CD4-positive, alpha-beta T cell treated with Interferon alpha-2 for 1 hour (primary cell): ENCODE measurements around the gene SDCBP2.

Experiments
- DNase-seq, 2 donors: peaks; one replicate each; pipeline ENCODE4 v3.0.0-alpha.2; 2020 to 2022

SDCBP2 gene, protein sequence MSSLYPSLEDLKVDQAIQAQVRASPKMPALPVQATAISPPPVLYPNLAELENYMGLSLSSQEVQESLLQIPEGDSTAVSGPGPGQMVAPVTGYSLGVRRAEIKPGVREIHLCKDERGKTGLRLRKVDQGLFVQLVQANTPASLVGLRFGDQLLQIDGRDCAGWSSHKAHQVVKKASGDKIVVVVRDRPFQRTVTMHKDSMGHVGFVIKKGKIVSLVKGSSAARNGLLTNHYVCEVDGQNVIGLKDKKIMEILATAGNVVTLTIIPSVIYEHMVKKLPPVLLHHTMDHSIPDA

DNA sequence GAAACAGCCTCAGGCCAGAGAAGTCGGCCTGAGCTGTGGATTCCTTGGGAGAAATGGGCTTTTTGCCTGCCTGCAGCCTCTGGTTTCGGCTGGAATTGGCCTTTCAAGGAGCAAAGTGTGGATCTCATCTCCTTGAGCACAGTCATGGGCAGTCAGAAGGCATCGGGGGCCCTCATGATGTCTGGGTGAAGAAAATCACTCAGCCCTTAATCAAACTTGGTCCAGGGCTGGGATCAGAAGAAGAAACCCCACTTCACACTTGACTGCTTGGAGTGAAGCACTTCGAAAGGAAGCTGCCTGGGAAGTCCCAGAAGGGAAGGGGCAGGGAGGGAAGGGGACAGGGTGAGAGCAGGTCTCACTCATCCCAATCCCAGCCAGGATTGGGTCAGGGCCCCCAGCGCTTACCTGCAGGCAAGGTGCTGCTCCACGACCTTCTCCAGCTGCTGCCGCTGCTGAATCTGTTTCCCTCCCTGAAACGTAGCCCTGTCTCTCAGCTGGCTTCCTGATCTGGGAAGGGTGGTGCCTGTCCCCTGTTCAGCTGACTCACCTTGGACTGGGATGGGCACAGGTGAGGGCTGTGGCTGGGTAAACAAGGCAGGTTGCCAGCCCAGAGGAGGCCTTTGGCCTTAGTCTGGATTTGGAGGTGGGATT lies at the start of gene SDCBP2:
Gene SDCBP2 (minus strand): TSS at position 460 of the 651 bp plus-strand sequence. CDS start 8,723 bp downstream, outside the sequence.
- no peak for DNase-seq

DNA sequence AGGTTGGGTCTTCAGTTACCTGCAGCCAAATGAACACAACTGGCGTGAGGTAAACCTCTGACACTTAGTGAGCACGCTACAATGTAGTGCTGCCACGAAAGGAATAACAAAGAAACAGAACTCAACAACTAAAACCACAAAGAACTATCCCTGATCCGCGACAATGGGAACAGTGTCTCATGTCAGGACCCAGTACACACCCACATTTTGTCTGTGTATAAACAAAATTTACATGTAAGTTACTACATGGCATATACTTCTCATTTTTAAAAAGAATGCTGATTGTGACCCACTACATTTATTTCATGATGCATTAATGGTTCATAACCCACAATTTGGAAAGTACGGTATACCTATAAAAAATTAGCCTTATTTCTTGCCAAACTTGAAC lies 49.8 kb upstream of the SDCBP2 start:
- no peak for DNase-seq

DNA sequence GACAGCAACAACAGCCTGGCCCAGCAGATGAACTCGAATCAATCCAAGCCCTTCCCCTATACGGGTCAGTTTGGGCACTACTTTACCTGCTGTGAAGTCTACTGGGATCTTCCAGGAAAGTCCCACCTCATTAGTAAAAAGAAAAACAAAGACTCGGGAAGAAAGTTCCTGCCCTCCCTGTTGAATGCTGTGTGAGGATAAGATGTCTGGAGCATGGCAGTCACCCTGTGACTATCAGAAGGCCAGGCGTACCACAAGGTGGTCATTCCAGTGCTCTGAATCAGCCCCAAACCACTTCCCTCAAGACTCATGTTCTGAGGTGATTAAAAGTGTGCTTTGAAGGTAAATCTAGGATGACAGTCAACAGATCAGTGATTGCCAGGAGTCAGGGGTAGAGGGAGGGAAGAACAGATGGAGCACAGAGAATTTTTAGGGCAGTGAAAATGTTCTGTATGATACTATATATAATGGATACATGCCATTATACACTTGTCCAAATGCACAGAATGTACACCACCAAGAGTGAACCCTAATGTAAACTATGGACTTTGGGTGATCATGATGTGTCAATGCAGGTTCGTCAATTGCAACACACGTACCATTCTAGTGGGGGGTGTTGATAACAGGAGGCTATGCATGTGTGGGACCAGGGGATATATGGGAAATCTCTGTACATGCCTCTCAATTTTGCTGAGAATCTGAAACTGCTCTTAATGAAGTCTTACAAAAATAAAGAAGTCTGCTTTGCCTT lies 49.2 kb upstream of the SDCBP2 start:
- no peak for DNase-seq

DNA sequence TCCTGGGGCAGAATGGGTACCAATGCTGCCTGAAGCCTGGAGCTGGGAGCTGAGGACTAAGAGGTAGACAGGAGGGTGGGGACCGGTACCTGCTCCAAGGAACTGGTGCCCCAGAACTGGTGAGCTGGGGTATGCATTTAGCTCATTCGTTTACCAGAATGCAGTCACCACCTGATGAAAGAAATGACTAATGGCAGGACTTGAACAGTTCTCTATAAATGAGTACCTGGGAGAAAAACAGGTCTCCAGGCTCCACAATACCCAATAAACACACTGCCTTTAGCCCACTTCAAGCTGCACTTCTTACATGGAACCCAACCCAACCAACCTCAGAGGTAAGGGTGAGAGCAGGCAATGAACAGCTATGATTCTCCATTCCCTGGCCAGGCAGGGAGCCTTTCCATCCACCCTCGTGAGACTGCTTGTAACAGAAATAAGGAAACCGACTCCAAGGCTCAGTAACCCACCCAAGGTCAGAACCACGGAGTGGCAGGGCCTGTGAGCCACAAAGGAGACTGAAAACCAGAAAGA lies 48.5 kb upstream of the SDCBP2 start:
- no peak for DNase-seq

DNA sequence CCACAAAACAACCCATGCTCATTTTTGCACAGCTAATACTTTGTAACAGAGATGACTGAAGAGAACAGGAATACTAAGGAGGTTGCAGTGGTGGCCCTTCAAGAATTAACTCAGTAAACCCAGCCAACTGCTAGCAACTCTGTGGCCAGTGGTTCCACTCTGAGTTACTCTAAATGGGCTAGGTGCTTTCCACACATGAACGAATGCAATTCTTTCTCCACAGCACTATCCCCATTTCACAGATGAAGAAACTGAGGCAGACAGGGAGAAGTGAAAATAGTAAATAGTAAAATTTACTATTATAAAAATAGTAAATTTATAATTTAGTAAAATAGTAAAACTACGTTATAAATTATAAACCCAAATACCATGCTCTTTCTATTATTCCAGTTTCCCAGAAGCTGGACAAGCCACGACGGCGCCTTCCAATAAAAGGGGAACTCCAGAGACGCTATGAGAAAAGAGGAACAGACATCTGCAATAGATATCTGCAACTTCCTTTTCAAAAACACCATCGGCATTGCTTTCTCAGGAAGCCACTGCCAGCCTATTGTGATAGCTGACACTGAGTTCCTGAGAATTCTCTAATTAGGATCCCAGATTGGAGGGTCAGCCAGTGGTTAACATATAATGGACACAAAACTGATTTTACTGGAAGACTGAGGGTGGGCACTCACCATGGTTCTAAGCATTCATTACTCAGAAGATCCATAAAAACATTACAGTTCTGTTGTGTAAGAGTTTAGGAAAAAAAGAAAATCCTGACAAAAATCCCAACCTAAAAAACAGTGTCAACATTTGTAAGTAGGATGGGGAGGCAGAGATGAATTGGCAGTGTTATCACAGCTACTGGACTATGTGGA lies 47.7 kb upstream of the SDCBP2 start:
- DNase-seq = peak in 1 of 2 donors; percentile 44

DNA sequence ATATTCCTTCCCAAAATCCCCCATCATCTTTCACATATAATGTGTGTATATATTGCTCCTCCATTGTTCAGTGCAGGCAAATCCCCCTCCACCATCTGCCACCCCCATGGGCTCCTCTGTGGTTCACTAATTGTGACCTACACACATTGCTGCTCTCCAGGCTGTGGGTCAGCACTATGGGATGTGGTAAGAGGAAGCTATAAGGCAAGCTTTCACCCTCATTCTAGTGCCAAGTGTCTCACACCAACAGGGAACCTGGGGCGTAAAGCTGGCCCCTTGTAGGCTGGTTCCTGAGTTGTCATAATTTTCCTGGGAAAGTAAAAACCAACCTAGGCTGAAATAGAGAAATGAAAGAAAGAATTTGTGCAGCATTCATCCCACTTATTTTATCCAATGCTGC lies 47.1 kb upstream of the SDCBP2 start:
- no peak for DNase-seq

DNA sequence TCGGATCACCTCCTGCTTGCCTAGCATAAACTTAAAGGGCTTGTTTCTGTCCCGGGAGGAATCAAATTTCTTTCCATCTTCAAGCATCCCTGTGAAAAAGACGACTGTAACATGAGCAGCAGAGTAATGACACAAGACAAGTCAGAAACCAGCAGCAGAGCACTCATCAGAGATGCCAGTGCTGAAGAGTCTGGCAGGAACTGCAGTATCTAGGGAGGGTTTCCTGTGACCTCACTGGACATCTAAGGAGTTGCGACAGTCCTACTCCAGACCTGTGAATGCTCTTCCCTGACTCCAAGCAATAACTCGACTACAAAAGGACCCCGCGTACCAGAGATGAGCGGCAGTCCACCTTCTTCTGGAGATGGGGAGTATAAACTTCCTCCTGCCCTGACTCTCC lies 46.6 kb upstream of the SDCBP2 start:
- no peak for DNase-seq

DNA sequence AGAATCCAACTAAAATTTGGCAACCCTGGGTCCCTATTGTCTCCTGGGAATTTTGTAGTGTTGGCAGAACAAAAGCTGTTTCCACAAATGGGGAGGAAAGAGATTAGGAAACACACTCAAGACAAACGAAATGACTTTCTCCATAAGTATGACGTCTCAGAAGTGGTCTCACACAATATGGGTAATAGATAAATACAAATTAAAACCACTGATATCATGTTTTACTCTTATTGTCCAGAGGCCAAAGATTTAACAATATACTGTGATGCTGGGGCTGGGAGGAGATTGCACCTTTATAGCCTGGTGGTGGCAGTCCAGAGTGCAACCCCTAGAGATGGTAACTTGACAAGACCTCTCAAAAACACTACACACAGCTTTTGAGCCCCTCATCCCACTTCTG lies 45.3 kb upstream of the SDCBP2 start:
- DNase-seq = no peak

DNA sequence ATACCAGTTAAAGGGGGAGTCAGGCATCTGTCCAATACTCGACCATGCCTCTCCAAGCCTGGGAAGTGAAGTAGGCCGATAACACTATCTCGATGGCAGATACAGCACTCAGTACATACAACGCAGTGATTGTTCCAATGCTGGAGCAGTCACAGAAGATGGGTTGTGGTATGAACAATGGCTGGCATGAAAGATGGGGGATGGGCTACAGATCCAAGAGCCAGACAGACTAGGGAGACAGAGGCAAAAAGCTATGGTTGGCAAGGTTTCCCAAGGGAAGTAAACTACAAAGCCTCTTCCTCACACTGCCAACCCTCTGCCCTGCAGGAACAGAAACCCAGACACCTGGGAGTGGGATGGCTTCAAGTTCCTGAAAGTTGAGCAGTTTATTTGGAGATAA lies 44.7 kb upstream of the SDCBP2 start:
- DNase-seq = no peak

DNA sequence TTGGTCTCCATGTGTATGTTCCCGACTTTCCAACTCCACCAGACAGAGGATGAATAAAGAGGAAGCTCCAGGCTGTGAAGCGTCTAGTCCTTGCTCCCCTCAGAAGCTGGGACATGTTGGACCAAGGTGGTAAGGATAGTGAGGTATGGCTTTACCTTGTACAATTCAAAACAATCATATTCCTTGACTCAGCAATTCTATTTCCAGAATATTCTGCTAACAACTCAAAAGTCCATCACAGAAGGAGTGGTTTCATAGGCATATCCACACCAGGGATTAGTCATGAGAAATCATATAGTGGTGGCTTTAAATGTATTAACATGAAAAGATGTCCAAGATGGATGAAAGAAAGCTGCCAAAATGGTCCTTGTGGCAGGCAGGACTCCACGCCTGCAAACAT lies 44.1 kb upstream of the SDCBP2 start:
- DNase-seq = no peak

DNA sequence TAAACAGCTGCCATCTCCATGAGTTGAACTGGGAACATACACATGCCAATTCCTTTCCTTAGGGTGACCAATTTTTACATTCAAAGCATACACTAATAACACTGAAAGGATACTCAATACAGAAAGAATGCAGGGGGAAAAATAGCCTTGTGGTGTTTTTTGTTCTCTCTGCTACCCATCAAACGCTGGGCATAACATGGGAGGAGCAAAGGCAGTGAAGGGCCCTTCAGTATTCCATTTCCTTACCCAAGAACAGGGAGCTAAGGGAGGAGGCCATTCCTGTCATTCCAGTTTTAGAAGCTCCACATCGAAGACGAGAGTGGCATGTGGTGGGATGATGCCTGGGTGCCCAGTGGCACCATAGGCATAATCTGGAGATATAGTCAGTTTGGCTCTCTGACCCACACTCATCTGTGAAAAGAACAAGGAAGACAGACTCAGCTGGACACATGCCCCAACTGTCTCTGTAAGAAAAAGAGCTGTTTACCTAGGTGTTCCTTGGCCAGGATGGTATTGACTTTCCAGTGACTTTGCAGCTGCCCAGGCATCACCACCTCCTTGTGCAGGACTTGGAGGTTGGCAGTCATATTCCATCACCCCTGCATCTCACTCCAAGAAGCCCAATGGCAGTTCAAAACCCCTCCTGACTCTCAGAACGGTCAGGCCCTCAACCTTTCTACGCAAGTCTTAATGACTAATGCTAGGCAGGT lies 43.0 kb upstream of the SDCBP2 start:
- DNase-seq = no peak

DNA sequence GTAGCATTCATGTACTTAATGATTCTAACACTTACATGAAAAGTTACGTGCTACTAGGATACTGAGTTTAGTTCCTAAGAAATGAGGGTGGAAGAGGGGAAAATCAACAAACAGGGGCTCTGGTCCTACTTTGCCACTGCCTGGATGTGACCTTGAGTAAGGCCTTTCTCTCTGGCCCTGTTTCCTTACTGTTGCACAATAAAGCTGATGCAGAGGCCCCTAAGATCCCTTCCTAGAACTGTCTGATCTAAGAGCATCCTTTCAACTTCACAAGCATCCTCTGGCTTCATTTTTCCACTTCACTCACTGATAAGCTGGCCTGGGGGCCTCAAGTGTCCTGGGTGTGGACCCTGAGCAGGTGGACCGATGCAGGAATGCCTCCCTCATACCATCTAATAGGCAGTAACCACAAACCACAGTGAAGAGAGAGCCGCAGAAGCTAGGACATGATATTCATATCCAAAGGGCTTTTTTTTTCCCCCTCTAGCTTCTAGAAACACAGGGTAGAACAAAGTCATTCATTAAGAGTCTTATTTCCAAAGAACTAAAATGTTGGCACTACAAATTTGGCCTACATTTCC lies 42.4 kb upstream of the SDCBP2 start:
- DNase-seq = no peak

DNA sequence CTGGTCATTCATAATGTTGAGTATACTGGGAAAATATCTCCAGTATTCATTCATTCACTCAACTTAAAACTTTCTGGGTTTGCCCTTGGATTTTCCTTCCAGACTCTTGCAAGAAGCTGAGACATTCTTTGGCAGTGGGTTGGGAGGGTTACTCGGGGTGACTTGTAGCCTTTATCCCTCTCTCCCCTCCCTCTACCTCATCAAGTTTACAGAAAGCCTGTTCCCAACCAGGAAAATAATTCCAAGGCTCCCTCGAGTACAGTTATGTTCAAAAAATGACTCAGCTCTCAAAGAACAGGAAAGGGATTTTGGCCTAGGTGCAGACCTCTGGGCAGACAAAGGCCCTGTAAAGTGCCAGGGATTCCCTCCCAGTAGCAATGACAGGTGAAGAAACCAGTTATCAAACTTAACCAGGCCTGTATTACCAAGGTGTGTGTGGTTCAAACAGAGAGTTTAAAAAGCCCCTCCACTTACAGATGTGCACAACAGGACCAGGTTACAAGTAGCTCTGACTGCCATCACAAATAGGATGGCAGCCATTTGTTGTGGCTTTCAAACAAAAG lies 41.7 kb upstream of the SDCBP2 start:
- DNase-seq = no peak

DNA sequence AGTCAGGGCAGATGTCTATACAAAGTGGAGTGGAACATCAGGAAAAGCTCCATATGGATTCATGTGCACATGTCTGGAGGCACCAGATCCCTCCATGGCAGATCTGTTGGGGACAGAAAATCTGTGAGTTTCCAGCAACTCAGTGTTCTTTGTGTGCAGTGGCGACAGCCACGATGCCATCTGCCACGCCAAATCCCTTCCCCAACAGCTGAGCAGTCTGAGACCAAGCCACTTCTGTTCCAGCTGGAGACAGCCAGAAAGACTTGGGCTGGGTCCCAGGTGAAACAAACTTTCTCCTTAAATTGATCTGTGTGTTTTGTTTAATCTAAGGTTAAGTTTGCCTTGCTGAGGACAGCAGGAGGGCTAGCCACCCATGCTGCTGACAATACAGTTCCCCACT lies 41.0 kb upstream of the SDCBP2 start:
- no peak for DNase-seq

DNA sequence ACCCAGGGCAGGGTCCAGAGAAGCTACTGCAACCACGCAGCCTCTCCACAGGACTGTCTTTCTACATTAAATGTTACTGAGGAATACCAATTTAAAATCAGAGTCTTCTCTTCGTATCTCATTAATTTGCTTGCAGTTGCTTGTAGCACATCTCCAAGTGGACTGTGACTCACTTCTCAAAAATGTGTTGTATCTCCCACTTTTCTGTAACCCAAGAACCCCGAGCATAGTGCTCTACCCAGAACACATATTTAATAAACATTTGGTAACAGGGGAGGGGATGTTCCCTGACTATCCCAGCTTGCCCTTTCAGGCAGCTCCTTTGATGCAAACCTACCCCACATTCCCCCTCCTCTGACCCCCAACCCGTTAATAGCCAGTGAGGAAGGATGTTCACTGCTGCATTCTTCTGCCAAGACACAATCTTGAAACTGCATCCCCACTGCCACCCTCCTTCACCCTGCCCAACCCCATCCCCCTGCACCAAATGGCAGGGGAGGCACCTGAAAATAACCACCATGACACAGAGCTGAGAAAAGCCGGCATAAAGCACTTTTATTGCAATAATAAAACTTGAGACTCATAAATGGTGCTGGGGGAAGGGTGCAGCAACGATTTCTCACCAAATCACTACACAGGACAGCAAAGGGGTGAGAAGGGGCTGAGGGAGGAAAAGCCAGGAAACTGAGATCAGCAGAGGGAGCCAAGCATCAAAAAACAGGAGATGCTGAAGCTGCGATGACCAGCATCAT lies 39.7 kb upstream of the SDCBP2 start:
- DNase-seq = no peak

DNA sequence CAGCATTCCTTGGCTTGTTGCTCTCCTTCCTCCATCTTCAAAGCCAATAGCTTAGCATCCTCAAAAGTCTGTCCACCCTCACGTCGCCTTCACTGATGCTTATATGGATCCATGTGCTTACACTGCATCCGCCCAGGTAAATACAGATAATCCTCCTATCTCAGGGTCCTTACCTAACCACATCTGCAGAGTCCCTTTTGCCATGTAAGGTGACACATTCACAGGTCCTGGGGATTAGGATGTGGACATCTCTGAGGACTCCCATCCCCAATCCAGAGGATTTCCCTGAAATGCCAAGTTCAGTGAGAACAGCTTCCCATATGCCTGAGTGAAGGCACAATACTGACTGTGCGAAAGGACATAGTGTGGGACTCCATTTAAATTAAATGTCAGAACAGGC lies 38.5 kb upstream of the SDCBP2 start:
- DNase-seq = no peak

DNA sequence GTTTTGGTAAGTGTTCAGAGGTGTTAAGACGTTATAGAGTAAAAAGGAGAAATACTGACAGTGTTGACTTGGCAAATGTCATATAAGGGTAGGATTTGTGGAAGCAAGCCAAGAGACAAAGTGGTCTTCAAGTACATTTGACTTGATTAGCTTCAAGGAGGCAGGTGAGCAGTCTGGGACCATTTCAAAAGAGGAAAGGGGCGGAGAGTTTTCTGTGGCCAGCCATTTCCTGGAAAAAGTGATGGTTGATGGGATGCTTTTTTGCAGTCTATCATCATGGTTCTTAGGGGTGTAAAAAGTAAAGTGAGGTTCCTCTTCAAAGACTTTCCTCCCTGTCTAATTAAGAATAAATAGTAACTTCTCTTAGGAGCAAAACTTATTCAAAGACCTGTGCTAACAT lies 35.2 kb upstream of the SDCBP2 start:
- DNase-seq = peak; percentile 11 to 57

DNA sequence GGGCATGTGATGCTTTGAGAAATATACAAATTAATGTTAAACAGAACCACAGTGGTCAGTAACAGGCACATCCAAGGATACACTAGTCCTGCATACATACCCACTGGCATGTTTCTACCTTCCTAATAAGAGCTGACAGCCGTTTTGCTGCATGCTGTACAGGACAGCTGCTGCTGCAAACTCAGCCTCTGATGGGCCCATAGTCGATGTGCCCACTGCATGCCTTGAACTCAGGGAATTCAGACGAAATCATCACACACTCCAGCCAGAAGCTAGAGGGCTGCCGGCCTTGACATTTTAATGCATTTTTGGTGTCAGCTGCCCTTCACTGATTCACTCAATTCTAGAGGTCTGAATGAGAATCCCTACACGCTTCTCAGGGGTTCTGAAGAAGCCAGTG lies 34.6 kb upstream of the SDCBP2 start:
- DNase-seq = no peak

DNA sequence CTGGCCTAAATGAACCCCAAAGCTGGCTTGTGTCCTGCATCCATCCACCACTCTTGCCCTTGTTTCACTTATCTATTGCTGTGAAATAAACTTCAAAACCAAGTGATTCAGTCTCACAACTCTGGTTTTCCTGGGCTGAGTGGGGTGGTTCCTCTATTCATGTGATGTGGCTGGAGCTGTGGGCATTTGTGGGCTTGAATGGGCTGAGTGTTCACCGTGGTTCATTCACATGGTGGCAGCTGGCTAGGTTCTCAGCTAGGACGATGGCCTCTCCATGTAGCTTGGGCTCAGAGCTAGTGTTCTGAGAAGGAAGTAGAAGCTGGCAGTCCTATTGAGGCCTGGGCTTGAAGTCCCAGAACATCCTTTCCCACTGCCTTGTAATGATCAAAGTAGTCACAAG lies 33.5 kb upstream of the SDCBP2 start:
- no peak for DNase-seq

DNA sequence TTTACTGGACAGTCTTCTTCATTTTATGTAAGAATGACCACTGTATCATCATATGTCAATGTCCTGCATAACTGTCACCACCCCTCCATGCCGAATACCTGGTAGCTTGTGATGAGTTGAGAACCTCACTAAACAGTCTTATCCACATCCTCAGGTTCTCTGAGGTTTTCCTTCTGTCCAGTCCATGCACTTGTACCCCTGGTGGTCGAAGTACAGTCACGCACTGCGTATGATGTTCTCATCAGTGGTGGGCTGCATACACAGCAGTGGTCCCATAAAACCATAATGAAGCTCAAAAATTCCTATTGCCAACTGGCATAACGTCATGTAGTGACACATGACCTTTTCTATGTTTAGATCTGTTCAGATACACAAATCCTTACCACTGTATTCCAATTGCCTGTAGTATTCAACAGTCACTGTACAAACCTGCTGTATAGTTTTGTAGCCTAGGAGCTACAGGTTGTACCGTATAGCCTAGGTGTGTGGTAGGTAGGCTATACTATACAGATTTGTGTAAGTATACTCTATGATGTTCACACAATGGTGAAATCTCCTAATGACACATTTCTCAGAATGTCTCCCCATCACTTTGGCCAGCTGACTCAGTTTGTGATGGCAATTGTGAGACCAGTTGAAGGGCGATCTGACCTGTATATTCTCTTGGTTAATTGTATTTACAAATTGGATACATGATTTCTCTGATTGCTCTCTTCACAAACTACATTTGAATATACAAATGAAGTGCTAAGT lies 31.3 kb upstream of the SDCBP2 start:
- no peak for DNase-seq
